Measurements from ENCODE around the gene HPGDS. TPM values are rescaled to one million over a fixed set of nuclear protein-coding genes. Genes with fewer than 3 reads are reported as not detected.

The HPGDS gene
- total RNA-seq, 2 donors from 2014 or later = not detected

- Histone ChIP-seq H3K27me3 (ENCODE audit: control insufficient read depth, insufficient read depth, low read length, poor library complexity, severe bottlenecking) (no peaks in the 10 kb centered on the region), H3K4me3 (ENCODE audit: low read length) (no peak overlapping the region), H3K9me3 (ENCODE audit: control insufficient read depth, low read length) (no peaks in the 10 kb centered on the region), H3K4me1 (ENCODE audit: control insufficient read depth, insufficient read depth, low read length) (no peaks in the 10 kb centered on the region), H3K27ac (ENCODE audit: low read depth, low read length) (no peak overlapping the region), H3K9ac (ENCODE audit: extremely low read depth, low read length, poor library complexity, severe bottlenecking) (no peak overlapping the region), H3K36me3 (ENCODE audit: control insufficient read depth, insufficient read depth, low read length) (no peaks in the 10 kb centered on the region)
- Mint-ChIP-seq H3K27me3 (ENCODE audit: insufficient read depth) (no peaks in the 10 kb centered on the region), H3K4me3 (no peak overlapping the region), H3K4me1 (peaks cover 11% of the 10 kb centered on the region), H3K9me3 (no peaks in the 10 kb centered on the region), H3K27ac (no peak overlapping the region), H3K36me3 (ENCODE audit: low read depth) (no peaks in the 10 kb centered on the region)
- DNase-seq = no peak
- no peak for TF ChIP-seq CTCF (conservative IDR thresholded peaks at IDR 0.05)
These were observed 15.5 kb upstream of the HPGDS start for GRCh38 chr4:94358101-94358500.

GRCh38 chr4:94357624-94358023, 15.0 kb upstream of the HPGDS start:
- no peak overlapping the region for H3K27ac ChIP-seq (ENCODE audit: low read depth, low read length)
- no peaks in the 10 kb centered on the region for H3K36me3 ChIP-seq (ENCODE audit: control insufficient read depth, insufficient read depth, low read length)
- H3K4me3 ChIP-seq (ENCODE audit: low read length) = no peak overlapping the region
- WGBS, 2 experiments (ENCODE audit: insufficient coverage in 1 of 2, insufficient read length in 1 of 2) = 93 to 94% methylated on average over 2 of the region's 2 CpGs
- Mint-ChIP-seq H3K9me3 (no peaks in the 10 kb centered on the region), H3K4me1 (peaks cover 11% of the 10 kb centered on the region), H3K27ac (no peak overlapping the region), H3K4me3 (no peak overlapping the region), H3K27me3 (ENCODE audit: insufficient read depth) (no peaks in the 10 kb centered on the region), H3K36me3 (ENCODE audit: low read depth) (no peaks in the 10 kb centered on the region)
- TF ChIP-seq CTCF (conservative IDR thresholded peaks at IDR 0.05) = no peak
- DNase-seq = no peak
- no peaks in the 10 kb centered on the region for H3K27me3 ChIP-seq (ENCODE audit: control insufficient read depth, insufficient read depth, low read length, poor library complexity, severe bottlenecking)
- H3K9me3 ChIP-seq (ENCODE audit: control insufficient read depth, low read length) = no peaks in the 10 kb centered on the region
- no peak overlapping the region for H3K9ac ChIP-seq (ENCODE audit: extremely low read depth, low read length, poor library complexity, severe bottlenecking)
- no peaks in the 10 kb centered on the region for H3K4me1 ChIP-seq (ENCODE audit: control insufficient read depth, insufficient read depth, low read length)

GRCh38 chr4:94356444-94356843, 13.8 kb upstream of the HPGDS start:
- H3K9me3 ChIP-seq (ENCODE audit: control insufficient read depth, low read length) = no peaks in the 10 kb centered on the region

More at GRCh38 chr4:94356444-94356843, 13.8 kb upstream of the HPGDS start:
- Mint-ChIP-seq H3K27me3 (ENCODE audit: insufficient read depth) (no peaks in the 10 kb centered on the region), H3K4me3 (no peak overlapping the region), H3K4me1 (peaks cover 9% of the 10 kb centered on the region), H3K36me3 (ENCODE audit: low read depth) (no peaks in the 10 kb centered on the region), H3K27ac (no peak overlapping the region), H3K9me3 (no peaks in the 10 kb centered on the region)
- Histone ChIP-seq H3K36me3 (ENCODE audit: control insufficient read depth, insufficient read depth, low read length) (no peaks in the 10 kb centered on the region), H3K27ac (ENCODE audit: low read depth, low read length) (no peak overlapping the region), H3K9ac (ENCODE audit: extremely low read depth, low read length, poor library complexity, severe bottlenecking) (no peak overlapping the region), H3K4me3 (ENCODE audit: low read length) (no peak overlapping the region), H3K4me1 (ENCODE audit: control insufficient read depth, insufficient read depth, low read length) (no peaks in the 10 kb centered on the region), H3K27me3 (ENCODE audit: control insufficient read depth, insufficient read depth, low read length, poor library complexity, severe bottlenecking) (no peaks in the 10 kb centered on the region)
- TF ChIP-seq CTCF (conservative IDR thresholded peaks at IDR 0.05) = peak; percentile 55
- 83 to 85% methylated on average over 2 of the region's 2 CpGs for WGBS, 2 experiments (ENCODE audit: insufficient coverage in 1 of 2, insufficient read length in 1 of 2)
- DNase-seq = no peak

Data from endodermal cell (in vitro differentiated cells).